ENCODE measurements around the gene ABCB9.

- TF ChIP-seq CTCF (IDR thresholded peaks at IDR 0.05) (no peak), POLR2A (IDR thresholded peaks at IDR 0.05) (no peak), POLR2AphosphoS5 (IDR thresholded peaks at IDR 0.05) (no peak)
Observed at GRCh38 chr12:122960193-122960569, 6.1 kb downstream of the ABCB9 start.

Data from prostate gland (tissue), 2 donors.